Measurements from ENCODE around the gene ZXDC. TPM values are rescaled to one million over a fixed set of nuclear protein-coding genes. Genes with fewer than 3 reads are reported as not detected.

ZXDC gene
- total RNA-seq, 1 experiment from 2014 or later: 28.3 TPM

DNA sequence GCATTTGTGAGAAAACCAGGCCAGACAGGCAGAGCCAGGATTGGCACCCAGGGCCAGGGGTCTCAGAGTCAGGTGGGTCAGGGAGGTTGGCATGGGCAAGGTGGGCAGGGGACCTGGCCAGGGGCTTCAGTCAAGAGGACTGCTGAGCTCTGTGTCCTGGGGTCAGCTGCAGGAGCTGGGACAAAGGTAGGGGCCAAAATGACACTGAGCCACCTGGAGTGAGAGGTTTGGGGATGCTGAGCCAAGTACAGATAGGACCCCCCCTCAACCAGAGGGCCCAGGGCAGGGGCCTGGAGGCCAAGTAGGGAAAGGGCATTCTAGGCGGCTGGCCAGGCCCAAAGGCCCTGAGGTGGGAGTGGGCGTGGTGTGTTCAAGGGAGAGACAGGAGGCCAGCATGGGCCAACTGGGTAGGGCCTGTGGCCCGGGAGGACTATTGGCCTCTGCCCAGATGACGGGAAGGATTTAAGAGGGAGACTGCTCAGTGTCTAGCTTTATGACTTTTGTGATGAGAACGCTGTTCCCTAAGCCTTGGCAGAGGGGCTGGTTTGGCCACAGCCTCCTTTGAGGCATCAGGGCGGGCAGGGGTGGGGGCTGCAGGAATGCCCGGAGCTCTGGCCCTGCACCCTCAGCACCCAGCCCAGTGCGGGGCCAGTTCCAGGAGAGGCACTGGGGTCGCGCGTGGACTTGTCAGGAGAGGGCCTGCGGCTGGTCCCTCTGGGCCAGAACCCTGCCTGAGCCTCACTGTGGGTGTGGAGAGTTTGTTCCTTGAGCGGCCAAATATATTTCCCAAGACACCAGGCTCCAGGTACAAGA is 77.9 kb downstream of the ZXDC start:
- no peak overlapping the region for H3K4ac ChIP-seq (ENCODE audit: low read depth, low read length)

More for the DNA sequence above, 77.9 kb downstream of the ZXDC start:
- Mint-ChIP-seq H3K4me1 (peaks cover 23 to 25% of the 10 kb centered on the region in 2 experiments), H3K27ac (no peak overlapping the region), H3K4me3 (no peak overlapping the region), H3K9me3 (no peaks in the 10 kb centered on the region; a peak in 1 of 5 replicates), H3K27me3 (ENCODE audit: low read depth) (peaks cover 45% of the 10 kb centered on the region), H3K36me3 (ENCODE audit: insufficient read depth in 1 of 3, low read depth in 3 of 3) (peaks cover 0 to 2% (median 0%) of the 10 kb centered on the region in 3 experiments; a peak in 1 of 7 replicates)
- no peaks in the 10 kb centered on the region for H3K79me1 ChIP-seq (ENCODE audit: insufficient read depth, low read depth, low read length, poor library complexity, severe bottlenecking)
- H4K20me1 ChIP-seq (ENCODE audit: control insufficient read depth, insufficient read depth, insufficient read length): no peaks in the 10 kb centered on the region
- no peak overlapping the region for H3T11ph ChIP-seq (ENCODE audit: low read length)
- no peak overlapping the region for H3K23ac ChIP-seq (ENCODE audit: insufficient read length, low read depth, low read length)
- H4K8ac ChIP-seq (replicated peaks; ENCODE audit: insufficient read length, low read depth, low read length): no peak overlapping the region
- no peak overlapping the region for H2BK120ac ChIP-seq (ENCODE audit: low read depth, low read length, poor library complexity, severe bottlenecking)
- no peak for DNase-seq
- no peak overlapping the region for H2BK15ac ChIP-seq (ENCODE audit: low read depth, low read length)
- H3K4me1 ChIP-seq (ENCODE audit: insufficient read depth, low read length): no peaks in the 10 kb centered on the region
- no peak overlapping the region for H3K4me2 ChIP-seq (ENCODE audit: insufficient read depth, insufficient read length, low read length)
- peaks cover 16% of the 10 kb centered on the region; the same call in 1 of the 2 replicates for H3K27me3 ChIP-seq (ENCODE audit: insufficient read depth, low read length)
- no peak overlapping the region for H2BK12ac ChIP-seq (ENCODE audit: insufficient read length, low read depth, low read length)
- H2BK20ac ChIP-seq (ENCODE audit: low read depth, low read length, poor library complexity, severe bottlenecking): no peak overlapping the region
- no peak overlapping the region for H4K5ac ChIP-seq (ENCODE audit: insufficient read length, low read depth, low read length)
- TF ChIP-seq, protein P1, sequence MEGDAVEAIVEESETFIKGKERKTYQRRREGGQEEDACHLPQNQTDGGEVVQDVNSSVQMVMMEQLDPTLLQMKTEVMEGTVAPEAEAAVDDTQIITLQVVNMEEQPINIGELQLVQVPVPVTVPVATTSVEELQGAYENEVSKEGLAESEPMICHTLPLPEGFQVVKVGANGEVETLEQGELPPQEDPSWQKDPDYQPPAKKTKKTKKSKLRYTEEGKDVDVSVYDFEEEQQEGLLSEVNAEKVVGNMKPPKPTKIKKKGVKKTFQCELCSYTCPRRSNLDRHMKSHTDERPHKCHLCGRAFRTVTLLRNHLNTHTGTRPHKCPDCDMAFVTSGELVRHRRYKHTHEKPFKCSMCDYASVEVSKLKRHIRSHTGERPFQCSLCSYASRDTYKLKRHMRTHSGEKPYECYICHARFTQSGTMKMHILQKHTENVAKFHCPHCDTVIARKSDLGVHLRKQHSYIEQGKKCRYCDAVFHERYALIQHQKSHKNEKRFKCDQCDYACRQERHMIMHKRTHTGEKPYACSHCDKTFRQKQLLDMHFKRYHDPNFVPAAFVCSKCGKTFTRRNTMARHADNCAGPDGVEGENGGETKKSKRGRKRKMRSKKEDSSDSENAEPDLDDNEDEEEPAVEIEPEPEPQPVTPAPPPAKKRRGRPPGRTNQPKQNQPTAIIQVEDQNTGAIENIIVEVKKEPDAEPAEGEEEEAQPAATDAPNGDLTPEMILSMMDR (conservative IDR thresholded peaks at IDR 0.05): no peak
- no peak overlapping the region; the same call in 1 of the 2 replicates for H3K14ac ChIP-seq (ENCODE audit: insufficient read depth, low read length)
- H3K9ac ChIP-seq (ENCODE audit: extremely low read depth, insufficient read length, low read length): no peak overlapping the region
- H3K79me2 ChIP-seq (ENCODE audit: insufficient read depth, low read length): no peaks in the 10 kb centered on the region
- H4K91ac ChIP-seq (ENCODE audit: insufficient read length, low read depth, low read length): no peak overlapping the region
- H3K9me3 ChIP-seq (ENCODE audit: control insufficient read depth, low read depth, low read length): no peaks in the 10 kb centered on the region
- H3K18ac ChIP-seq (ENCODE audit: insufficient read length, low read depth, low read length): no peak overlapping the region
- no peak overlapping the region for H3K56ac ChIP-seq (ENCODE audit: insufficient read length, low read depth, low read length)
- no peaks in the 10 kb centered on the region for H3K23me2 ChIP-seq (ENCODE audit: insufficient read length, low read depth, low read length, poor library complexity, severe bottlenecking)
- no peak overlapping the region for H2AFZ ChIP-seq (ENCODE audit: low read length)
- no peak overlapping the region for H3K27ac ChIP-seq (ENCODE audit: insufficient read length, low read depth, low read length)
- H2BK5ac ChIP-seq (ENCODE audit: insufficient read length, low read length): no peak overlapping the region
- WGBS (ENCODE audit: extremely low coverage, insufficient read length, low lambda C conversion rate): no CpG with 5 or more reads among the region's 13 CpGs
- no peak overlapping the region for H2AK5ac ChIP-seq (ENCODE audit: insufficient read length, low read length)
